Measurements from ENCODE around the gene HEY2. TPM values are rescaled to one million over a fixed set of nuclear protein-coding genes. Genes with fewer than 3 reads are reported as not detected.

HEY2 gene
- total and polyA plus RNA-seq, 2 donors (not counting 1 experiment from before 2014, with no cell fraction given), result 0.12 TPM; not detected in 1

- Mint-ChIP-seq H3K27ac (no peak overlapping the region), H3K9me3 (ENCODE audit: insufficient read depth) (no peaks in the 10 kb centered on the region), H3K27me3 (no peaks in the 10 kb centered on the region), H3K4me1 (peaks cover 54% of the 10 kb centered on the region), H3K4me3 (no peak overlapping the region)
- H3K27me3 ChIP-seq (replicated peaks in 1 of 4; ENCODE audit: control extremely low read depth in 1 of 4, control insufficient read depth in 3 of 4, insufficient read depth in 4 of 4, low read length in 3 of 4), result peaks cover 0 to 4% (median 0%) of the 10 kb centered on the region in 4 experiments
- ATAC-seq (ENCODE audit: low read depth), result no peak
- no peak overlapping the region for H3K4me3 ChIP-seq (ENCODE audit: control extremely low read depth in 1 of 5, extremely low read depth in 1 of 5, insufficient read depth in 1 of 5, low read depth in 2 of 5, low read length in 4 of 5)
- no peak overlapping the region for H3K9ac ChIP-seq (ENCODE audit: low read length)
- no peak overlapping the region for H2AFZ ChIP-seq (ENCODE audit: insufficient read depth, low read depth, low read length, poor library complexity, severe bottlenecking)
- peaks cover 59% of the 10 kb centered on the region for H3K79me2 ChIP-seq (ENCODE audit: control insufficient read depth, insufficient read depth, low read length)
- H3K9me3 ChIP-seq (ENCODE audit: control extremely low read depth in 1 of 3, control insufficient read depth in 2 of 3, insufficient read depth in 1 of 3, low read length in 2 of 3), result no peaks in the 10 kb centered on the region
- TF ChIP-seq EZH2 (IDR thresholded peaks at IDR 0.05; ENCODE audit: borderline replicate concordance, insufficient read depth, low read depth, low read length, poor library complexity, severe bottlenecking) (no peak), CTCF (IDR thresholded peaks at IDR 0.05) (no peak)
- H3K36me3 ChIP-seq (replicated peaks in 1 of 2; ENCODE audit: control extremely low read depth in 1 of 2, control insufficient read depth in 1 of 2, extremely low read depth in 1 of 2, insufficient read depth in 2 of 2, low read length in 1 of 2), result no peaks in the 10 kb centered on the region
- no peak overlapping the region for H3K27ac ChIP-seq (ENCODE audit: low read length in 2 of 2)
- POLR2A ChIA-PET, result no interaction called here
- intact Hi-C loops (cut with micrococcal nuclease), result no loop called here
- H3K4me1 ChIP-seq (ENCODE audit: control insufficient read depth in 2 of 2, insufficient read depth in 2 of 2, low read length in 2 of 2), result peaks cover 25 to 54% of the 10 kb centered on the region in 2 donors
- H4K20me1 ChIP-seq (ENCODE audit: control insufficient read depth, insufficient read depth, low read length, poor library complexity, severe bottlenecking), result peaks cover 13% of the 10 kb centered on the region
- no peak for DNase-seq
- no peak overlapping the region for H3K4me2 ChIP-seq (replicated peaks; ENCODE audit: low read depth, low read length, poor library complexity, severe bottlenecking)
- WGBS (ENCODE audit: insufficient coverage), result 100% methylated on average over 1 of the region's 2 CpGs
- CTCF ChIA-PET, result interaction anchor here (2.0 kb wide), 1 partner anchor 11 kb away, joined by 9 read pairs; the partner anchor contains the start of gene NCOA7
Measured at GRCh38 chr6:125802383-125802782, 53.0 kb downstream of the HEY2 start.

- H3K9ac ChIP-seq (ENCODE audit: low read length), result no peak overlapping the region
- peaks cover 19 to 50% of the 10 kb centered on the region in 2 donors for H3K4me1 ChIP-seq (ENCODE audit: control insufficient read depth in 2 of 2, insufficient read depth in 2 of 2, low read length in 2 of 2)
- DNase-seq, result no peak
- Mint-ChIP-seq H3K4me3 (peak overlapping the region; percentile 2), H3K27ac (no peak overlapping the region), H3K9me3 (ENCODE audit: insufficient read depth) (no peaks in the 10 kb centered on the region), H3K4me1 (peaks cover 54% of the 10 kb centered on the region), H3K27me3 (no peaks in the 10 kb centered on the region)
- WGBS (ENCODE audit: insufficient coverage), result 19% methylated on average over 2 of the region's 4 CpGs
- ChIA-PET POLR2A (no interaction called here), CTCF (no interaction called here)
- intact Hi-C loops (cut with micrococcal nuclease), result no loop called here
- peaks cover 11% of the 10 kb centered on the region for H4K20me1 ChIP-seq (ENCODE audit: control insufficient read depth, insufficient read depth, low read length, poor library complexity, severe bottlenecking)
- ATAC-seq (ENCODE audit: low read depth), result no peak
- H3K9me3 ChIP-seq (ENCODE audit: control extremely low read depth in 1 of 3, control insufficient read depth in 2 of 3, insufficient read depth in 1 of 3, low read length in 2 of 3), result no peaks in the 10 kb centered on the region
- no peak overlapping the region for H3K4me3 ChIP-seq (ENCODE audit: control extremely low read depth in 1 of 5, extremely low read depth in 1 of 5, insufficient read depth in 1 of 5, low read depth in 2 of 5, low read length in 4 of 5)
- H3K27me3 ChIP-seq (replicated peaks in 1 of 4; ENCODE audit: control extremely low read depth in 1 of 4, control insufficient read depth in 3 of 4, insufficient read depth in 4 of 4, low read length in 3 of 4), result peaks cover 0 to 2% (median 0%) of the 10 kb centered on the region in 4 experiments
- TF ChIP-seq CTCF (IDR thresholded peaks at IDR 0.05) (no peak), EZH2 (IDR thresholded peaks at IDR 0.05; ENCODE audit: borderline replicate concordance, insufficient read depth, low read depth, low read length, poor library complexity, severe bottlenecking) (no peak)
- H3K79me2 ChIP-seq (ENCODE audit: control insufficient read depth, insufficient read depth, low read length), result peaks cover 56% of the 10 kb centered on the region
- peak overlapping the region; percentile 32 for H3K4me2 ChIP-seq (replicated peaks; ENCODE audit: low read depth, low read length, poor library complexity, severe bottlenecking)
- no peak overlapping the region for H2AFZ ChIP-seq (ENCODE audit: insufficient read depth, low read depth, low read length, poor library complexity, severe bottlenecking)
- no peaks in the 10 kb centered on the region for H3K36me3 ChIP-seq (replicated peaks in 1 of 2; ENCODE audit: control extremely low read depth in 1 of 2, control insufficient read depth in 1 of 2, extremely low read depth in 1 of 2, insufficient read depth in 2 of 2, low read length in 1 of 2)
- H3K27ac ChIP-seq (ENCODE audit: low read length in 2 of 2), result no peak overlapping the region
Measured at GRCh38 chr6:125802943-125803377, 53.5 kb downstream of the HEY2 start.
